H1 (cell line): ENCODE data around the gene INTS1. TPM values are rescaled to one million over a fixed set of nuclear protein-coding genes. Genes with fewer than 3 reads are reported as not detected.
A peak's percentile ranks its signal among the peaks of the same experiment; 100 is the strongest.

Experiments
- CTCF ChIA-PET: fragments of 300-600 bp; sonication (Branson Sonifier 250); formaldehyde crosslinking; loops from one replicate; lab custom pipeline; 2021; ENCODE audit not compliant: partially characterized antibody; lab: Charles Lee
- POLR2A ChIA-PET: fragments of 300-600 bp; sonication (Branson Sonifier 250); formaldehyde crosslinking; loops from one replicate; lab custom pipeline; 2021; ENCODE audit warnings: inconsistent platforms; ENCODE audit not compliant: partially characterized antibody; lab: Charles Lee
- DNase-seq, 2 experiments: peaks; one replicate each; pipeline versions ENCODE4 v3.0.0 to v3.0.0-alpha.2; 2010 to 2022; ENCODE audit warnings: low spot score in 2 of 2, low read depth in 1 of 2, mixed read lengths in 1 of 2
- FAIRE-seq: peaks from 2 replicates; lab custom pipeline; 2011; peaks lifted over from hg19 to GRCh38; lab: Jason Lieb, UNC
- H2AFZ ChIP-seq: 2 replicates; pipeline ENCODE4 v1.8.1; 2012; ENCODE audit warnings: low read length, inconsistent platforms
- H2AK5ac ChIP-seq: 2 replicates; pipeline ENCODE4 v1.6.1; 2013; ENCODE audit warnings: low read depth, low read length
- H2BK120ac ChIP-seq: replicated peaks from 2 replicates; pipeline ENCODE3; 2013; ENCODE audit warnings: low read depth, low read length, inconsistent platforms
- H2BK12ac ChIP-seq: 2 replicates; pipeline ENCODE4 v1.6.1; 2013; ENCODE audit warnings: low read depth, low read length
- H2BK15ac ChIP-seq: 2 replicates; pipeline ENCODE4 v1.6.1; 2013; ENCODE audit warnings: low read length
- H2BK20ac ChIP-seq: 2 replicates; pipeline ENCODE4 v1.6.1; 2013; ENCODE audit warnings: low read length
- H2BK5ac ChIP-seq: 2 replicates; pipeline ENCODE4 v1.6.1; 2013; ENCODE audit warnings: low read depth, low read length
- H3K14ac ChIP-seq: 2 replicates; pipeline ENCODE4 v1.6.1; 2013; ENCODE audit warnings: inconsistent platforms; ENCODE audit not compliant: insufficient read length
- H3K18ac ChIP-seq: 2 replicates; pipeline ENCODE4 v1.6.1; 2013; ENCODE audit warnings: low read length; ENCODE audit errors: extremely low read depth
- H3K23ac ChIP-seq: 2 replicates; pipeline ENCODE4 v1.6.1; 2013; ENCODE audit warnings: inconsistent platforms; ENCODE audit not compliant: insufficient read length
- H3K23me2 ChIP-seq: 2 replicates; pipeline ENCODE4 v1.6.1; 2013; ENCODE audit warnings: low read depth, low read length
- H3K27ac ChIP-seq: 2 replicates; pipeline ENCODE4 v1.6.1; 2011; ENCODE audit warnings: low read depth, low read length, inconsistent platforms
- H3K27me3 ChIP-seq, 4 experiments: replicated peaks in 1 of 4; 1 replicate in 1 of 4; 2 replicates in 3 of 4; pipeline versions ENCODE4 v1.6.1 to v1.8.1; 2011 to 2013; ENCODE audit warnings: low read length in 3 of 4, mild to moderate bottlenecking in 3 of 4, inconsistent platforms in 2 of 4, mixed read lengths in 2 of 4, moderate library complexity in 1 of 4; ENCODE audit not compliant: control insufficient read depth in 3 of 4, insufficient read depth in 3 of 4; ENCODE audit errors: extremely low read depth in 1 of 4
- H3K36me3 ChIP-seq, 4 experiments: 2 replicates each; pipeline versions ENCODE4 v1.6.1 to v1.8.1; 2011 to 2013; ENCODE audit warnings: mild to moderate bottlenecking in 4 of 4, low read length in 3 of 4, moderate library complexity in 2 of 4, control low read depth in 1 of 4, inconsistent platforms in 1 of 4; ENCODE audit not compliant: insufficient read depth in 4 of 4, control insufficient read depth in 2 of 4
- H3K4ac ChIP-seq: replicated peaks from 2 replicates; pipeline ENCODE3; 2013; ENCODE audit warnings: low read length, low read depth, mixed read lengths, inconsistent platforms; ENCODE audit not compliant: insufficient read length
- H3K4me1 ChIP-seq, 4 experiments: replicated peaks in 1 of 4; 1 replicate in 1 of 4; 2 replicates in 3 of 4; pipeline versions ENCODE4 v1.6.1 to v1.8.1; 2011 to 2013; ENCODE audit warnings: low read length in 3 of 4, inconsistent platforms in 2 of 4, mixed read lengths in 1 of 4; ENCODE audit not compliant: insufficient read depth in 4 of 4, control insufficient read depth in 3 of 4
- H3K4me2 ChIP-seq, 2 experiments: 2 replicates each; pipeline versions ENCODE4 v1.6.1 to v1.8.1; 2011 to 2013; ENCODE audit warnings: low read depth in 2 of 2, low read length in 2 of 2, control low read depth in 1 of 2, inconsistent platforms in 1 of 2, mild to moderate bottlenecking in 1 of 2; ENCODE audit not compliant: insufficient read depth in 1 of 2
- H3K4me3 ChIP-seq, 4 experiments: fragments of 200-600, 300-600 bp in 1 of 4; sonication (generic), shearing (Covaris generic), sonication (Bioruptor Twin) in 1 of 4; 2 replicates each; pipeline versions ENCODE4 v1.5.1 to v1.8.1; 2011 to 2016; ENCODE audit warnings: low read length in 4 of 4, low read depth in 3 of 4, control low read depth in 2 of 4, inconsistent platforms in 2 of 4, mild to moderate bottlenecking in 2 of 4, mixed read lengths in 1 of 4, moderate library complexity in 1 of 4; ENCODE audit not compliant: insufficient read depth in 2 of 4; ENCODE audit errors: extremely low read depth in 1 of 4
- H3K56ac ChIP-seq: replicated peaks from 2 replicates; pipeline ENCODE3; 2013; ENCODE audit warnings: low read depth, mild to moderate bottlenecking, mixed read lengths, low read length, inconsistent platforms; ENCODE audit not compliant: insufficient read length
- H3K79me1 ChIP-seq: 2 replicates; pipeline ENCODE4 v1.6.1; 2013; ENCODE audit warnings: low read depth, low read length, control low read depth
- H3K79me2 ChIP-seq, 2 experiments: 2 replicates each; pipeline versions ENCODE4 v1.6.1 to v1.8.1; 2012 to 2013; ENCODE audit warnings: low read length in 2 of 2, mild to moderate bottlenecking in 2 of 2, inconsistent platforms in 1 of 2; ENCODE audit not compliant: insufficient read depth in 2 of 2, control insufficient read depth in 1 of 2
- H3K9ac ChIP-seq, 4 experiments: replicated peaks in 1 of 4; 1 replicate in 1 of 4; 2 replicates in 3 of 4; pipeline versions ENCODE4 v1.6.1 to v1.8.1; 2011 to 2013; ENCODE audit warnings: low read depth in 3 of 4, low read length in 3 of 4, control low read depth in 2 of 4, mild to moderate bottlenecking in 2 of 4, moderate library complexity in 2 of 4, inconsistent platforms in 1 of 4; ENCODE audit errors: extremely low read depth in 1 of 4
- H3K9me3 ChIP-seq, 2 experiments: 2 replicates each; pipeline versions ENCODE4 v1.6.1 to v1.8.1; 2012 to 2013; ENCODE audit warnings: mild to moderate bottlenecking in 2 of 2, moderate library complexity in 2 of 2, control low read depth in 1 of 2, inconsistent platforms in 1 of 2, low read depth in 1 of 2, low read length in 1 of 2, mixed read lengths in 1 of 2; ENCODE audit not compliant: insufficient read depth in 2 of 2
- H4K20me1 ChIP-seq, 2 experiments: replicated peaks in 1 of 2; 2 replicates each; pipeline versions ENCODE3 to v1.8.1; 2011 to 2013; ENCODE audit warnings: inconsistent platforms in 2 of 2, low read length in 2 of 2, mild to moderate bottlenecking in 1 of 2; ENCODE audit not compliant: insufficient read depth in 2 of 2, control insufficient read depth in 1 of 2
- H4K5ac ChIP-seq: 2 replicates; pipeline ENCODE4 v1.6.1; 2013; ENCODE audit warnings: low read length, low read depth, mixed read lengths, inconsistent platforms; ENCODE audit not compliant: insufficient read length
- H4K8ac ChIP-seq: 2 replicates; pipeline ENCODE4 v1.8.0; 2013; ENCODE audit warnings: mild to moderate bottlenecking, moderate library complexity, low read length, inconsistent platforms; ENCODE audit not compliant: insufficient read depth; ENCODE audit errors: extremely low read depth
- H4K91ac ChIP-seq: replicated peaks from 2 replicates; pipeline ENCODE3; 2013; ENCODE audit warnings: low read length, mixed read lengths, inconsistent platforms; ENCODE audit not compliant: insufficient read length
- ASH2L ChIP-seq: fragments of 200-600, 300-600 bp; sonication (generic); IDR thresholded peaks from one replicate; pipeline ENCODE4 v1.7.1; 2017; ENCODE audit warnings: low read length
- CHD1 ChIP-seq: IDR thresholded peaks from 2 replicates; pipeline ENCODE4 v1.6.1; 2012; ENCODE audit warnings: low read depth, low read length, improper control_type of control experiment
- POLR2AphosphoS5 ChIP-seq: IDR thresholded peaks from 2 replicates; pipeline ENCODE4 v1.6.1; 2011; ENCODE audit warnings: low read depth, low read length
- SP1 ChIP-seq: IDR thresholded peaks from 2 replicates; pipeline ENCODE4 v1.6.1; 2011; ENCODE audit warnings: low read depth, low read length
- TBP ChIP-seq: IDR thresholded peaks from 2 replicates; pipeline ENCODE4 v1.6.1; 2011; ENCODE audit warnings: low read depth, low read length, improper control_type of control experiment
- WGBS, 2 experiments: shearing (Covaris generic) in 1 of 2; methylation state at CpG; one replicate each; pipeline versions ENCODE4 v1.1.6 to v1.1.7; 2013 to 2015; ENCODE audit warnings: low lambda C conversion rate in 2 of 2, mixed read lengths in 2 of 2, inconsistent platforms in 1 of 2, low coverage in 1 of 2, missing lambda C conversion rate in 1 of 2; ENCODE audit not compliant: insufficient replicate concordance in 2 of 2, insufficient coverage in 1 of 2, insufficient read length in 1 of 2; ENCODE audit errors: extremely low coverage in 1 of 2, missing lambda C conversion rate in 1 of 2; 5-methylcytosine and 5-hydroxymethylcytosine counted together
- polyA plus RNA-seq, 7 experiments: library from polyadenylated mRNA; depleted of rRNA in 3 of 7; stranded (reverse) in 5 of 7; unstranded in 2 of 7; fragments of >200 nt in 5 of 7; fragments of 200-250 nt in 2 of 7; gene quantifications; 1 replicate in 5 of 7; 2 replicates in 1 of 7; 4 replicates in 1 of 7; pipeline versions ENCODE4 v1.2.1 to v1.2.3, GENCODE V29; 2011 to 2013; ENCODE audit warnings: missing spikeins in 2 of 7, mixed read lengths in 2 of 7
- total RNA-seq: library from RNA; stranded (reverse); fragmentation: NEBNext Ultra II Directional; extraction: Animal tissue kit (Norgen Biotek cat#: 25700); gene quantifications from 2 replicates; pipeline ENCODE4 v1.2.1, GENCODE V29; 2021

Gene INTS1
- total and polyA plus RNA-seq, 2 of the 8 experiments (the other 6 are each of a cell fraction or from before 2014, with no cell fraction given), result 76.9 to 104 TPM

DNA sequence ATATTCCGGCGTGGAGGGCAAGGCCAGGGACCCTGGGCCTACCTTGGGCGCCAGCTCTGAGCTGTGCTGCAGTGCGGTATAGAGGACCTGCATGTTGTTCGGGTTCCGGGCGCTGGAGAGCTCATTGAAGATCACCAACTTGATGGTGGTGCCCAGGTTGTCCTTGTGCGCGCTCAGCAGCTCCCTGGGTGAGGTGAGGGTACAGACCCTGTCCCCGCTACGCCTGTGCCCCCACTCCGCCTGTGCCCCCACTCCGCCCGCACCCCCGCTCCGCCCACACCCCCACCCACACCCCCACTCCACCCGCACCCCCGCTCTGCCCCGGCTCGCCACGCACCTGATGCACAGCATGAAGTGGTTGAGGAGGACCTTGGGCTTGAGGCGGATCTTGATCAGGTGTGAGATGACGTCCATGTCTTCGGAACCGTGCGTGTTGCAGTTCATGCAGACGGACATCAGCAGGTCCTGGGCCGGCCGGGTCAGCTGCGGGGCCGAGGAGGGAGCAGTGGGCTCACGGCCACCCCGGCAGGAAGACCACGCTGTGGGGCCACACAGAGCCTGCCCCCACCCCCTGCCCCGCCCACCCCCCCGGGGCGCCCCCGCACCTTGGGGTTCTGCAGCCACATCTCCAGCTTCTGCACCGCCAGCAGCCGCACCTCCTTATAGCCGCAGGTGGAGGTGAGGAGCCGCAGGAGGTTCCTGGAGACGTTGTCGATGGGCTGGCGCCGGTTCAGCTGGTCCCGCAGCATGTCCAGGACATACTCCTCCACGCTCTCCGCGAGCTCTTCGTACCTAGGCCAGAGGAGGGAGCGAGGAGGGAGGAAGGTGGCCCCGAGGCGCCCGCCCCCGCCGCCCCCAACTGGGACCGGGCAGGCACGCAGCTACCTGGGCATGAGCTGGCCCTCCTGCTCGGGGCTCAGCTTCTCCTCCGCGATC lies 5.6 kb downstream of the INTS1 start:
- 97% methylated on average over 32 of the region's 62 CpGs; no CpG with 5 or more reads in 1 of the 2 experiments for WGBS, 2 experiments
- Histone ChIP-seq H3K4me2 (no peak overlapping the region), H3K27me3 (no peaks in the 10 kb centered on the region), H2BK5ac (no peak overlapping the region), H3K9ac (no peak overlapping the region), H4K20me1 (peaks cover 15 to 26% of the 10 kb centered on the region in 2 experiments), H3K14ac (no peak overlapping the region), H3K56ac (no peak overlapping the region), H3K23me2 (peaks cover 3% of the 10 kb centered on the region; the same call in 1 of the 2 replicates), H3K4me3 (no peak overlapping the region), H3K79me2 (peaks cover 10 to 25% of the 10 kb centered on the region in 2 experiments; a peak in 3 of 4 replicates), H4K8ac (0 out of 2 replicates have a peak overlapping the region, but pooled peaks have one; percentile 25), H3K18ac (no peak overlapping the region), H3K4me1 (peaks cover 0 to 7% (median 3%) of the 10 kb centered on the region in 4 experiments; a peak in 4 of 7 replicates), H2BK120ac (no peak overlapping the region), H3K79me1 (peaks cover 14% of the 10 kb centered on the region; the same call in 1 of the 2 replicates), H3K27ac (no peak overlapping the region), H3K36me3 (peaks cover 11 to 63% (median 43%) of the 10 kb centered on the region in 4 experiments; a peak in 7 of 8 replicates), H2BK20ac (no peak overlapping the region), H2BK12ac (no peak overlapping the region), H3K23ac (no peak overlapping the region), H4K91ac (no peak overlapping the region), H2BK15ac (no peak overlapping the region), H2AK5ac (no peak overlapping the region), H2AFZ (no peak overlapping the region), H4K5ac (no peak overlapping the region), H3K9me3 (no peaks in the 10 kb centered on the region), H3K4ac (no peak overlapping the region)
- POLR2A ChIA-PET, result interaction anchor here (0.8 to 2.3 kb wide), 7 partner anchors 8 to 59 kb away, joined by 3 to 11 read pairs (median 4); no protein-coding TSS in a partner anchor
- TF ChIP-seq SP1, result no peak
- TF ChIP-seq ASH2L, result no peak
- TF ChIP-seq CHD1, result no peak
- TF ChIP-seq POLR2AphosphoS5, result no peak
- TF ChIP-seq TBP, result no peak
- DNase-seq, result no peak
- FAIRE-seq, result no peak
- CTCF ChIA-PET, result interaction anchor here (0.8 to 2.3 kb wide), 4 partner anchors 10 to 60 kb away, joined by 3 to 8 read pairs (median 4); no protein-coding TSS in a partner anchor
